HUES48 (cell line): ENCODE measurements around the gene PODXL.
A peak's percentile ranks its signal among the peaks of the same experiment; 100 is the strongest.

Source experiments
- H3K27ac ChIP-seq: one replicate; pipeline ENCODE4 v1.7.0; 2013; ENCODE audit warnings: low read depth, low read length, inconsistent platforms
- H3K27me3 ChIP-seq: 2 replicates; pipeline ENCODE4 v1.6.1; 2013; ENCODE audit warnings: mild to moderate bottlenecking, low read length; ENCODE audit not compliant: control insufficient read depth, insufficient read depth
- H3K36me3 ChIP-seq: 2 replicates; pipeline ENCODE4 v1.6.1; 2013; ENCODE audit warnings: low read length; ENCODE audit not compliant: control insufficient read depth, insufficient read depth
- H3K4me1 ChIP-seq: 2 replicates; pipeline ENCODE4 v1.6.1; 2013; ENCODE audit warnings: mild to moderate bottlenecking, low read length; ENCODE audit not compliant: control insufficient read depth, insufficient read depth
- H3K4me3 ChIP-seq: 2 replicates; pipeline ENCODE4 v1.5.1; 2013; ENCODE audit warnings: mild to moderate bottlenecking, low read depth, low read length
- H3K9ac ChIP-seq: 2 replicates; pipeline ENCODE4 v1.6.1; 2013; ENCODE audit warnings: mild to moderate bottlenecking, low read depth, low read length, moderate library complexity
- H3K9me3 ChIP-seq: 2 replicates; pipeline ENCODE4 v1.6.1; 2013; ENCODE audit warnings: low read length; ENCODE audit not compliant: control insufficient read depth, insufficient read depth

PODXL gene

GRCh38 chr7:131548371-131548770 lies 8.1 kb downstream of the PODXL start:
- Histone ChIP-seq H3K36me3 (peaks cover 92% of the 10 kb centered on the region), H3K4me3 (0 out of 2 replicates have a peak overlapping the region, but pooled peaks have one; percentile 7), H3K27ac (peak overlapping the region; percentile 71), H3K9me3 (no peaks in the 10 kb centered on the region), H3K9ac (no peak overlapping the region), H3K4me1 (peaks cover 95% of the 10 kb centered on the region), H3K27me3 (no peaks in the 10 kb centered on the region)

GRCh38 chr7:131547589-131547988 lies 8.8 kb downstream of the PODXL start:
- Histone ChIP-seq H3K27me3 (no peaks in the 10 kb centered on the region), H3K9me3 (no peaks in the 10 kb centered on the region), H3K9ac (no peak overlapping the region), H3K27ac (peak overlapping the region; percentile 71), H3K4me3 (no peak overlapping the region), H3K36me3 (peaks cover 92% of the 10 kb centered on the region), H3K4me1 (peaks cover 94% of the 10 kb centered on the region)

GRCh38 chr7:131546583-131547141 lies 9.8 kb downstream of the PODXL start:
- Histone ChIP-seq H3K27me3 (no peaks in the 10 kb centered on the region), H3K4me1 (peaks cover 93% of the 10 kb centered on the region), H3K9me3 (no peaks in the 10 kb centered on the region), H3K9ac (no peak overlapping the region), H3K27ac (no peak overlapping the region), H3K36me3 (peaks cover 92% of the 10 kb centered on the region), H3K4me3 (no peak overlapping the region)

GRCh38 chr7:131546126-131546525 lies 10.3 kb downstream of the PODXL start:
- H3K27me3 ChIP-seq, result no peaks in the 10 kb centered on the region
- no peak overlapping the region for H3K9ac ChIP-seq
- peak overlapping the region; percentile 43 for H3K27ac ChIP-seq
- H3K4me1 ChIP-seq, result peaks cover 91% of the 10 kb centered on the region
- H3K36me3 ChIP-seq, result peaks cover 90% of the 10 kb centered on the region
- no peaks in the 10 kb centered on the region for H3K9me3 ChIP-seq
- H3K4me3 ChIP-seq, result 0 out of 2 replicates have a peak overlapping the region, but pooled peaks have one; percentile 6

GRCh38 chr7:131544449-131545301 lies 11.8 kb downstream of the PODXL start:
- no peaks in the 10 kb centered on the region for H3K27me3 ChIP-seq
- H3K9me3 ChIP-seq, result no peaks in the 10 kb centered on the region
- peaks cover 90% of the 10 kb centered on the region for H3K36me3 ChIP-seq
- no peak overlapping the region for H3K4me3 ChIP-seq
- no peak overlapping the region for H3K9ac ChIP-seq
- H3K27ac ChIP-seq, result peak overlapping the region; percentile 65
- peaks cover 92% of the 10 kb centered on the region for H3K4me1 ChIP-seq

- Histone ChIP-seq H3K27ac (peak overlapping the region; percentile 62), H3K4me1 (peaks cover 92% of the 10 kb centered on the region), H3K27me3 (no peaks in the 10 kb centered on the region)
Observed at GRCh38 chr7:131544021-131544420, 12.4 kb downstream of the PODXL start.

GRCh38 chr7:131543298-131543697 lies 13.1 kb downstream of the PODXL start:
- Histone ChIP-seq H3K27ac (peak overlapping the region; percentile 62), H3K4me1 (peaks cover 92% of the 10 kb centered on the region), H3K36me3 (peaks cover 88% of the 10 kb centered on the region), H3K9ac (no peak overlapping the region), H3K9me3 (no peaks in the 10 kb centered on the region), H3K4me3 (no peak overlapping the region), H3K27me3 (no peaks in the 10 kb centered on the region)

More at GRCh38 chr7:131544021-131544420, 12.4 kb downstream of the PODXL start:
- Histone ChIP-seq H3K9me3 (no peaks in the 10 kb centered on the region), H3K9ac (no peak overlapping the region), H3K36me3 (peaks cover 90% of the 10 kb centered on the region), H3K4me3 (no peak overlapping the region)

GRCh38 chr7:131540491-131541162 lies 15.8 kb downstream of the PODXL start:
- no peak overlapping the region for H3K4me3 ChIP-seq
- no peak overlapping the region for H3K9ac ChIP-seq
- peaks cover 84% of the 10 kb centered on the region for H3K4me1 ChIP-seq

GRCh38 chr7:131538813-131539179 lies 17.6 kb downstream of the PODXL start:
- Histone ChIP-seq H3K9ac (no peak overlapping the region), H3K4me3 (no peak overlapping the region), H3K9me3 (no peaks in the 10 kb centered on the region), H3K36me3 (peaks cover 92% of the 10 kb centered on the region), H3K27ac (peak overlapping the region; percentile 63), H3K4me1 (peaks cover 74% of the 10 kb centered on the region), H3K27me3 (no peaks in the 10 kb centered on the region)

More at GRCh38 chr7:131540491-131541162, 15.8 kb downstream of the PODXL start:
- Histone ChIP-seq H3K36me3 (peaks cover 95% of the 10 kb centered on the region), H3K27me3 (no peaks in the 10 kb centered on the region), H3K9me3 (no peaks in the 10 kb centered on the region), H3K27ac (peak overlapping the region; percentile 18)

GRCh38 chr7:131538071-131538812 lies 18.2 kb downstream of the PODXL start:
- Histone ChIP-seq H3K27me3 (no peaks in the 10 kb centered on the region), H3K4me3 (no peak overlapping the region), H3K9me3 (no peaks in the 10 kb centered on the region), H3K9ac (no peak overlapping the region), H3K4me1 (peaks cover 74% of the 10 kb centered on the region), H3K36me3 (peaks cover 92% of the 10 kb centered on the region), H3K27ac (peak overlapping the region; percentile 63)
